Hepatocyte (in vitro differentiated cells): ENCODE measurements around the gene UBE2U. TPM values are rescaled to one million over a fixed set of nuclear protein-coding genes. Genes with fewer than 3 reads are reported as not detected.

Experiments
- DNase-seq: peaks from one replicate; pipeline ENCODE4 v3.0.0-alpha.2; 2016; ENCODE audit warnings: low spot score
- H2AFZ ChIP-seq: fragments of 200-600 bp; sonication (generic); 2 replicates; pipeline ENCODE4 v1.6.0; 2016; ENCODE audit warnings: antibody characterized with exemption, mild to moderate bottlenecking
- H3K27ac ChIP-seq: fragments of 200-600 bp; sonication (generic); 2 replicates; pipeline ENCODE4 v1.5.1; 2016; ENCODE audit warnings: mild to moderate bottlenecking
- H3K27me3 ChIP-seq: fragments of 200-600 bp; sonication (generic); 2 replicates; pipeline ENCODE4 v1.6.1; 2016
- H3K36me3 ChIP-seq: fragments of 200-600 bp; sonication (generic); replicated peaks from 2 replicates; pipeline ENCODE4 v1.5.1; 2016; ENCODE audit warnings: low read depth; ENCODE audit not compliant: insufficient read depth
- H3K4me1 ChIP-seq: fragments of 200-600 bp; sonication (generic); 2 replicates; pipeline ENCODE4 v1.5.1; 2016; ENCODE audit warnings: mild to moderate bottlenecking, moderate library complexity; ENCODE audit not compliant: insufficient read depth
- H3K4me2 ChIP-seq: fragments of 200-600 bp; sonication (generic); 2 replicates; pipeline ENCODE4 v1.6.0; 2016
- H3K4me3 ChIP-seq: fragments of 200-600 bp; sonication (generic); 2 replicates; pipeline ENCODE4 v1.5.1; 2016; ENCODE audit warnings: mild to moderate bottlenecking
- H3K79me2 ChIP-seq: fragments of 200-600 bp; sonication (generic); 2 replicates; pipeline ENCODE4 v1.6.0; 2017; ENCODE audit warnings: mild to moderate bottlenecking
- H3K9me2 ChIP-seq: fragments of 200-600 bp; sonication (generic); replicated peaks from 2 replicates; pipeline ENCODE4 v1.6.0; 2017; ENCODE audit warnings: mild to moderate bottlenecking; ENCODE audit not compliant: insufficient read depth
- H3K9me3 ChIP-seq: fragments of 200-600 bp; sonication (generic); 2 replicates; pipeline ENCODE4 v1.5.1; 2016; ENCODE audit warnings: low read depth, mild to moderate bottlenecking
- H4K20me1 ChIP-seq: fragments of 200-600 bp; sonication (generic); 2 replicates; pipeline ENCODE4 v1.6.0; 2016; ENCODE audit warnings: mild to moderate bottlenecking; ENCODE audit not compliant: insufficient read depth, poor library complexity, severe bottlenecking
- EZH2 ChIP-seq: fragments of 200-600 bp; sonication (generic); IDR thresholded peaks from 2 replicates; pipeline ENCODE4 v1.6.1; 2016; ENCODE audit warnings: antibody characterized with exemption, mild to moderate bottlenecking, borderline replicate concordance
- EZH2phosphoT487 ChIP-seq: fragments of 200-600 bp; sonication (generic); IDR thresholded peaks from one replicate; pipeline ENCODE4 v1.6.1; 2018; ENCODE audit warnings: antibody characterized with exemption, mild to moderate bottlenecking, low read depth, moderate library complexity; ENCODE audit not compliant: unreplicated experiment, severe bottlenecking
- WGBS: methylation state at CpG from one replicate; pipeline ENCODE4 v1.1.6; 2016; ENCODE audit warnings: low lambda C conversion rate; ENCODE audit errors: missing lambda C conversion rate; 5-methylcytosine and 5-hydroxymethylcytosine counted together
- polyA plus RNA-seq: library from polyadenylated mRNA; unstranded; fragments of >200 nt; fragmentation: Nextera tagmentation; extraction: Ambion mirVana; gene quantifications from 2 replicates; pipeline ENCODE4 v1.2.1, GENCODE V29; 2016
- total RNA-seq: library from RNA; depleted of rRNA; stranded (reverse); fragments of >200 nt; gene quantifications from 2 replicates; pipeline ENCODE4 v1.2.3, GENCODE V29; 2014
- TF ChIP-seq, protein P1 (sequence below): fragments of 200-600 bp; sonication (generic); IDR thresholded peaks from 2 replicates; pipeline ENCODE4 v1.5.1; 2016; ENCODE audit warnings: antibody characterized with exemption, mild to moderate bottlenecking; ENCODE audit not compliant: poor library complexity

UBE2U gene
- total and polyA plus RNA-seq, 2 experiments from 2014 or later, result not detected

DNA sequence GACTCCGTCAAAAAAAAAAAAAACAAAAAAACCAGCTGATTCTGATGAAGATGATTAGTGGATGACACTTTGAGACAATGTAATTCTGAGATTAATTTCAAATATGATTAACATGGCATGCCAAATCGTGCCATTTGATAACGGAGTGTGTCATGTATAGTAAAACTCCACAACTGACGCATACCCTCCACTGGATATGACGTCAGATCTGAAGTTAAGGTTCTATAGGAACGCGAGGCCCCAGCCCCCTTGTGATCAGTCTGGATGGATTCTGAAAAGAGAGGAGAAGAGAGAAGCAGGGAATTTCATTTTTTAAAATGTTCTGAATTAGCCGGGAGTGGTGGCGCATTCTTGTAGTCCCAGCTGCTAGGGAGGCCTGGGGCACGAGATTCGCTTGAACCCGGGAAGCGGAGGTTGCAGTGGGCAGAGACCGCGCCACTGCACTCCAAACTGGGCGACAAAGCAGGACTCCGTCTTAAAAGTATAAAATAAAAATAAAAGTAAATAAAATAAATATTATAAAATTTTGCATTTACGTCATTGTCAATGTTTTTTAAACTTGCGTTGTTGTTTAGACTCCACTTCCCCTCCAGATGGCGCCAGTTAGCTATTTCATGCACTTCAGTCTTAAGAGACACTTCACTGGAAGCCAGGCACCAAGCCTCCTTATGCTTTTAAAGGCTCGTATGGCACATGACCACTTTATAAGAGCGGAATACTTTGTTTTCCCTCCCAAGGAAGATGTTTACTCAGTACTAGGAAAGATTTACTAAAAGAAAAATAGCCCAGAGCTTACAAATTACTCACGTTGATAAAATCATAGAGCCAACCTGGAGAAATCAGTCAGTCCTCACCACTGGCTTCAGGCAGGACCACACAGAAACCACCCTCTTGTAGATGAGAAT is 65.5 kb downstream of the UBE2U start:
- Histone ChIP-seq H3K36me3 (no peaks in the 10 kb centered on the region), H3K4me3 (no peak overlapping the region), H3K4me1 (no peaks in the 10 kb centered on the region), H3K9me2 (no peaks in the 10 kb centered on the region), H3K27me3 (no peaks in the 10 kb centered on the region), H3K9me3 (no peaks in the 10 kb centered on the region), H3K4me2 (no peak overlapping the region), H3K79me2 (no peaks in the 10 kb centered on the region), H2AFZ (no peak overlapping the region), H3K27ac (peak overlapping the region; percentile 48), H4K20me1 (no peaks in the 10 kb centered on the region)
- WGBS, result 57% methylated on average over 23 of the region's 23 CpGs
- DNase-seq, result peak; percentile 93
- no peak for TF ChIP-seq EZH2phosphoT487
- TF ChIP-seq, protein P1, sequence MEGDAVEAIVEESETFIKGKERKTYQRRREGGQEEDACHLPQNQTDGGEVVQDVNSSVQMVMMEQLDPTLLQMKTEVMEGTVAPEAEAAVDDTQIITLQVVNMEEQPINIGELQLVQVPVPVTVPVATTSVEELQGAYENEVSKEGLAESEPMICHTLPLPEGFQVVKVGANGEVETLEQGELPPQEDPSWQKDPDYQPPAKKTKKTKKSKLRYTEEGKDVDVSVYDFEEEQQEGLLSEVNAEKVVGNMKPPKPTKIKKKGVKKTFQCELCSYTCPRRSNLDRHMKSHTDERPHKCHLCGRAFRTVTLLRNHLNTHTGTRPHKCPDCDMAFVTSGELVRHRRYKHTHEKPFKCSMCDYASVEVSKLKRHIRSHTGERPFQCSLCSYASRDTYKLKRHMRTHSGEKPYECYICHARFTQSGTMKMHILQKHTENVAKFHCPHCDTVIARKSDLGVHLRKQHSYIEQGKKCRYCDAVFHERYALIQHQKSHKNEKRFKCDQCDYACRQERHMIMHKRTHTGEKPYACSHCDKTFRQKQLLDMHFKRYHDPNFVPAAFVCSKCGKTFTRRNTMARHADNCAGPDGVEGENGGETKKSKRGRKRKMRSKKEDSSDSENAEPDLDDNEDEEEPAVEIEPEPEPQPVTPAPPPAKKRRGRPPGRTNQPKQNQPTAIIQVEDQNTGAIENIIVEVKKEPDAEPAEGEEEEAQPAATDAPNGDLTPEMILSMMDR, result peak; percentile 98

DNA sequence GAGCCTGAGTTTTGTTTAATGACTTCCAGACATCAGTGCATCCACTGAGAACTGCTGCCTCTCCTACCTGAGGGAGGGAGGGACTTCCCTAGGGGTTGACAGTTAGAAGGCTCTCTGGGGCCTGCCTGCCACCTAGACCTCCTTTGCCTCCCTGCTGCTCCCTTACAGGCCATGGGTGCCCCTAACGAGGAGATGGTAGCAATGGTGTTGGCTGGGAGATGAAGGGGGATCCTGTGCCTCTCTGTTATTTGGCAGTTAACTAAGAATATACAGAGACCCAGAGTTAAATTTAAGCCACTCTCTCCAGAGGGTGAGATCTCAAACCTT is 66.1 kb downstream of the UBE2U start:
- Histone ChIP-seq H3K36me3 (no peaks in the 10 kb centered on the region), H4K20me1 (no peaks in the 10 kb centered on the region), H3K4me3 (no peak overlapping the region), H3K9me2 (no peaks in the 10 kb centered on the region), H3K4me2 (no peak overlapping the region), H3K79me2 (no peaks in the 10 kb centered on the region), H3K4me1 (no peaks in the 10 kb centered on the region), H3K27me3 (no peaks in the 10 kb centered on the region), H3K9me3 (no peaks in the 10 kb centered on the region), H3K27ac (peak overlapping the region; percentile 44), H2AFZ (no peak overlapping the region)
- no peak for TF ChIP-seq EZH2phosphoT487
- no peak for TF ChIP-seq EZH2
- TF ChIP-seq, protein P1, result no peak
- DNase-seq, result no peak
- 67% methylated on average over 1 of the region's 1 CpG for WGBS

DNA sequence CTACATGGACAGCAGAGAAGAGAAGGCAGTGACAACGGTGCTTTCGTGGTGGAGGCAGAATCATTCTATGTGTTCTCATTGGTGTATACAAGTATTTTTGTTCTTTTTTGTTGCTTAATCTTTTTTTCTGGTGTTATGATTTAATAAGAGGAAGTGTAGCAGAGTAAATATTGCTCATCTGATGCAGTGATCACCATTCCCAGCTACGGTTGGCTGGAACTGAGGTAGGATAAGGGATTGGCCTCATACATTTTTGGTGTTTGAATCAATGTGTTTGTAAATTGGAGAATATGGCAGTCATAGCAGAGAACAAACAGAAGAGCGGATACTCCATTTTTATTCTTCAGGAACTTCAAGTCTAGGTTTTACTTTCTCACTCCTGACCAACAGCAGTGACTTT is 76.6 kb downstream of the UBE2U start:
- peaks cover 4% of the 10 kb centered on the region for H3K4me1 ChIP-seq
- H4K20me1 ChIP-seq, result no peaks in the 10 kb centered on the region
- no peaks in the 10 kb centered on the region for H3K9me3 ChIP-seq
- TF ChIP-seq EZH2, result no peak
- TF ChIP-seq EZH2phosphoT487, result no peak
- TF ChIP-seq, protein P1, result no peak
- DNase-seq, result no peak
- H3K4me3 ChIP-seq, result no peak overlapping the region
- H3K79me2 ChIP-seq, result no peaks in the 10 kb centered on the region
- no peaks in the 10 kb centered on the region for H3K27me3 ChIP-seq
- no peaks in the 10 kb centered on the region for H3K9me2 ChIP-seq
- WGBS, result 95% methylated on average over 4 of the region's 4 CpGs
- H3K4me2 ChIP-seq, result no peak overlapping the region
- H3K36me3 ChIP-seq, result no peaks in the 10 kb centered on the region
- no peak overlapping the region for H2AFZ ChIP-seq
- H3K27ac ChIP-seq, result no peak overlapping the region
